Jurkat, Clone E6-1 (cell line): ENCODE results near the gene TSPAN11.

Experiments
- DNase-seq: peaks from one replicate; pipeline ENCODE4 v3.0.0-alpha.2; 2011; ENCODE audit warnings: low read depth, low spot score
- H3K4me3 ChIP-seq: 2 replicates; pipeline ENCODE4 v1.5.1; 2011; ENCODE audit warnings: mild to moderate bottlenecking, low read length, control low read depth, moderate library complexity

TSPAN11 gene

DNA sequence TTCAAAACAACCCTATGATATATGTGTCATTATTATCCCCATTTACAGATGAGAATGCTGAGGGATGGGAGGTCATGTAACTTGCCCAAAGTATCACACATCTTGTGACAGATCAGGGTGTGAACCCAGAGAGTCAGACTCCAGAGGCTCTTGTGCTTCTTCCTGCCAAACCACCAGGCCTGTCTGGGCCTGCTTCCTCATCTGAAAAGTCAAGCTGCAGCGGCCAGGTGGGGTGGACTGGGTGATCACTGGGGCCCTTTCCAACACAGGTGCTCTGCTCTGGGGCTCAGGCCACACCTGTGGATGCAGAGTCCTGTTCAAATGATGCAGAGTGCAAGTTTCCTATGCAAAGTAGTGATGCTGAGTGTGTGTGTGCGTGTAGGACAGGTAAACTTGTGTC, 26.7 kb downstream of the TSPAN11 start:
- DNase-seq, result no peak
- no peak overlapping the region for H3K4me3 ChIP-seq

DNA sequence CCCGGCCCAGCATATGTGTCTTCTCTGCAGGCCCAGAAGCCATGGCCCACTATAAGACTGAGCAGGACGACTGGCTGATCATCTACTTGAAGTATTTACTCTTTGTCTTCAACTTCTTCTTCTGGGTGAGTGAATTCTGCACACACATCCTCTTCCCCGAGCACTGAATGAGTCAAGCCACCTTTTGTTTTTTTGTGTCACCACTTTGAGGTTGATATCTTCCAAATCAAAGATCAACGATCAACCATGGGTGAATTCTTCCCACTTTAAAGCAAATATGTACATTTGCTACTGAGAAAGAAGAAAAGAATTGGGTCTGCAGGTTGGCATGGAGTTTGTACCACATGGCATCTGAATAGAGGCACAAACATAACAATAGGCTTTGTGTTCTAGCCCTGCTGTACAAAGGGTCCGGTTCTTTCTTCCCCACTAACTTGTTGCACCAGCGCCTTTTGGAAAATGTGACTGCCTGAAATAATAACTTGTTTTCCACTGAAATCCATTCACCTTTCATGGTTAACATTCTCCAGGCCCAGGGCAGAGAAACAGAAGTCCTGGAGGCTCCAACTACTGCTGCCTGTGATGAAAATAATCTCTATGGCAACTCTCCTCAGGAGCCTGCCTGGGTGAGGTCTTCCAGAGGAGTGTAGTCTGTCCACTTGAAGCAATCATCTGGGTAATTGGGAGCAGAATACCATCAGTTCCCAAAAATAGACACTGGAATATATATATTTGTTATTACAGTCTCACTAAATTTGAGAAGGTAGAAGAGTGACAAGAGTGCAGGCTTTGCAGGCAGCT, 27.6 kb downstream of the TSPAN11 start:
- H3K4me3 ChIP-seq, result no peak overlapping the region
- DNase-seq, result peak; percentile 66

GRCh38 chr12:30955214-30955613, 28.7 kb downstream of the TSPAN11 start:
- no peak for DNase-seq
- no peak overlapping the region for H3K4me3 ChIP-seq

- no peak overlapping the region for H3K4me3 ChIP-seq
- DNase-seq, result no peak
Observed at GRCh38 chr12:30959110-30959710, 32.7 kb downstream of the TSPAN11 start.

DNA sequence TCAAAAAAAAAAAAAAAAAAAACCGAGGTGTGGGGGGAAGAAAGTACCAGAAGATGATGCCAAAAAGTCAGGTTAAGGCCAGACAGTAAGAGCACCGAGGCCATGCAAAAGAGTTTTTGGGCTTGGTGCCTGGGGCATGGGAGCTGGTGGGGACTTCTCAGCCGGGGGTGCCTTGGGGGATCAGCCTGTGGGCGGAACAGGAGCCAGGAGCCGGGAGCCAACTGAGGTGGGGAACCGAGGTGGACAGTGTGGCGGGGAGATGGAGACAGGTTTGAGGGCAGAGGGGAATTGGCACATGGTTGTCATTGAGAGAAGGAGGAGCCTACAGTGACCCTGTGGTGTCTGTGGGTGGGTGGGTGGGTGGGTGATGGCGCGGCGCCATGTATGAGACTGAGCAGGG, 33.2 kb downstream of the TSPAN11 start:
- no peak for DNase-seq

DNA sequence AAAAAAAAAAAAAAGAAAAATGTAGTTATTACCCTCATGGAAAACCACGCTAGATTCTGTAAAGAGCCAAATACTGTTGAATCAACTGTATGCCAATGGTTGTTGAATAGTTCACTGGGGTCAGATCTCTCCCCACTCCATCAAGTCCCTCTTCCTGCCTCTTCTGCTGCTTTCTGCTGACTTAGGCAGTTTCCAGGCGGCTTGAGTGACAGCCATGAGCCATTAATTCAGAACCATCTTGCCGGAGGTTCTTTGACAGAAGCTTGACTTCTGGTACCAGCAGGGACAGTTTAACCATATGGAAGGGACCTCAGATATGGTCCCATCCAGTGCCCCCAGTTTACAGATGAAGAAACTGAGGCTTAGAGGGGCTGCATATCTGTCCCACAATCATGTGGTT, 34.5 kb downstream of the TSPAN11 start:
- DNase-seq, result no peak
- no peak overlapping the region for H3K4me3 ChIP-seq

More for the DNA sequence above, 33.2 kb downstream of the TSPAN11 start:
- no peak overlapping the region for H3K4me3 ChIP-seq

DNA sequence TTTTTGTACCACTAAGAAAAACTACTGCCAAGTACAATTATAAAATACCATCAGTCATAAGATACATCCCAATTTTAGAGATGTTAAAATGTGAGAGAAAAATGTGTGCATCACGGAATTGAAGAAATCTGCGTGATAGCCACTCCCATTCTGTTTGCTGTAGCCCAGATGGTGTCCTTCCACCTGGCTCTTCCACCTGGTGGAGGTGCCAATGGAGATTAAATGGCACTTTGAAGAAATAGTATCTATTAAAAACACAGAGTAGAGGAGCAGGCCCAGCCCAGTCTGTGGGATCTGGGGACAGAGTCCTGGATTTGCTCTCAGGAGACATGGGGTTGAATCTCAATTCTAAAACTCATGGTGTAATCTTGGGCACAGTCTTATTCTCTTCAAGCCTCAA, 35.5 kb downstream of the TSPAN11 start:
- H3K4me3 ChIP-seq, result no peak overlapping the region
- DNase-seq, result no peak

- no peak for DNase-seq
- no peak overlapping the region for H3K4me3 ChIP-seq
Observed at GRCh38 chr12:30963709-30964564, 37.4 kb downstream of the TSPAN11 start.

DNA sequence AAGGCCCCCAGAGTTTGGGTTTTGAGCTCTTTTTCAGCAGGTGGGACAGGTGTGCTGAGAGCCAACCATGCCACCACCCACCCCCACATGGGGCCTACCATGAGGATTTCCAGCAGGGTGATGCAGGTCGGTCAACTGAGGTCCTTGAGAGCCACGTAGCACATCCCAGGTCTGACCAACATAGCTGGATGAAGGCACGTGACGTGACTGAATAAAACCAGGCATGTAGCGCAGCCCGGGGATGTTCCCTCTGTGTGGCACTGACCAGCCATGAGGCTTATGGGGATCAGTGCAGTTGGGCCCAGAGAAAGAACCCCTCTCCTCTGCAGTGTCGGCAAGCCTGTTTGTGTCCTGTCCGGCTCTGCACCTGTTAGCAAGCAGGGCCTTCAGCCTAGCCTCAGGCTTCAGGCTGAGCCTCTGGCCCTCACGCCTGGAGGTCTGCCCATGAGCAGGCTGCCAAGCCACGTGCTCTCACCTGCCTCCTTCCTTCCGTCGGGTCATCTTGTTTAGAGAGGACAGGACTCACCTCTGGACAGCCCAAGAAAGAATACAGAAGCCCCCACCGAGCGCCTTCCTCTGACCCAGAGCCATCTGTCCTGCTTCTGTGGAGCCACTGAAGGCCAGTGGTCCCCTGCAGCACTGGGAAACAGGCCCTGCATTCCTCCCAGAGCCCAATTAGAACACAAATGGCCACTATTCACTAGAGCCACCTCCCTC, 38.5 kb downstream of the TSPAN11 start:
- DNase-seq, result no peak
- H3K4me3 ChIP-seq, result no peak overlapping the region

DNA sequence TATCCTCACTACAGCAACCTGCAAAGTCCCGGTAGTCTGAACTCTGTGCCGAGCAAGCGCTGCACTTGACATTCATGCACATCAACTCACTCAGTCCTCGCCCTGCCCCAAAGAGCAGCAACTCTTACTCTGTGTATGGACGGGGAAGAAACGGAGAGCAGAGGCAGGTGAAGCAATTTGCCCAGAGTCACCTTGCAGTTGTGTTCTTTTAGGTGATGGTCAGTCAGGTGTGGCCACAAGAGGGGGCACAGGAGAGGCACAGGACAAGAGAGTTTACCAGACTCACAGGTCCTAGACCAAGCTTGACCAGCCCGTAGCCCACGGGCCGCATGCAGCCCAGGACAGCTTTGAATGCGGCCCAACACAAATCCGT, 39.1 kb downstream of the TSPAN11 start:
- no peak overlapping the region for H3K4me3 ChIP-seq
- no peak for DNase-seq

DNA sequence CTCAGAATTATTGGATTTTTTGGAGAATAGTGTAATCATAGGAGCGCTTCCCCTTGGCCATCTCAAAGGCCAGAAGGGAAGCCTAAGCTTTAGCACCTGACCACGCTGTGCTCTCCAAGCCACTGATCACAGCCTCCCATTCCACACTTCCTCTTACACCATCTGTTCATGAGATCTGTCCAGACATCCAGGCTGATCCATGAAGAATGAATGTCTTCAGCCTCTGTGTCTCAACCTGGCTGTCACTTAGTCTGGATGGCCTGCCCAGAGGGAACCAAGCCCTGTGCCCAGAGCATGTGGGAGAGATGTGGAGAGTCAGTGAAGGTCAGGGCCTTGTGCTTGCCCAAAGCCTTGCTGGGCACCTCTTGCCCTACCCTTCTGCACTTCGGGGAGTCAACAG, 40.5 kb downstream of the TSPAN11 start:
- no peak for DNase-seq
- no peak overlapping the region for H3K4me3 ChIP-seq

DNA sequence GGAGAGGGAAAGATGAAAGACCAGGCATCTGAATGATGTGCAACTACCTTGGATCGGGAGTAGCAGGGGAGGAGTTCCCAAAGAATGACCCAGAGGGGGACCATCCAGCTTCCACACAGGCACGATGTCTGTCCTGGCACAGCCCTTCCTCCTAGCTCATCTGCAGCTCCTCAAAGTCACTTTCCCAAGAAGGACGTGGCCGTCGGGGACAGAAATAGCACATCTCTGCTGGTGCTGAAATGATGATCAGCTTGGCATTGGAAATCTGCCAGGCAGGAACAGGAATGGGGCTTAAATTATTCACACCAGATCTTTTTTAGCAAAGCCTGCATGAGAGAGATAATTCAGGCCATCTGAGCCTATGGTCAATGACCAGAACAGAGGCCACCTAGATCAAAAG, 41.7 kb downstream of the TSPAN11 start:
- no peak overlapping the region for H3K4me3 ChIP-seq
- DNase-seq, result no peak

DNA sequence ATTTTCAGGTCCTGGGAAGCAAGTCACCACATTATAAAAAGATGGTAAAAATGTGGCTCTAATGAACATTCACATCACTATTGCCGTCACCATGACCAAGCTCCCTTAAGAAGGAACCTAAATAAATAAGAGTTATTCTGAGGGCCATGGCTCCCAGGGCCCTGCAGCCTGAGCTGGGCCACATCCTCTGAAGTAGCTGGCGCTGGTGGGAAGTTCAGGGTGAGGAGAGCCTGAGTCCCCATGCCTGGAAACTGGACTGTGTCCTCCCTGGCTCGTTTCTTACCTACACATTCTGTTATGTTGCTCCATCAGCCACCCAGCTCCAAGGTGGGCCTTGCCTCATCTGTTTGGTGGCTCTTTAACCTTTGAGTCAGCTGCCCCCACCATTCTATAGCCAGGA, 42.5 kb downstream of the TSPAN11 start:
- H3K4me3 ChIP-seq, result no peak overlapping the region
- DNase-seq, result no peak

GRCh38 chr12:30969606-30970395, 43.3 kb downstream of the TSPAN11 start:
- no peak overlapping the region for H3K4me3 ChIP-seq
- DNase-seq, result no peak

- DNase-seq, result no peak
- H3K4me3 ChIP-seq, result no peak overlapping the region
Observed at GRCh38 chr12:30970559-30971197, 44.1 kb downstream of the TSPAN11 start.

- no peak for DNase-seq
- H3K4me3 ChIP-seq, result no peak overlapping the region
Observed at GRCh38 chr12:30972035-30972434, 45.5 kb downstream of the TSPAN11 start.

GRCh38 chr12:30973175-30973574, 46.6 kb downstream of the TSPAN11 start:
- no peak for DNase-seq
- H3K4me3 ChIP-seq, result no peak overlapping the region

DNA sequence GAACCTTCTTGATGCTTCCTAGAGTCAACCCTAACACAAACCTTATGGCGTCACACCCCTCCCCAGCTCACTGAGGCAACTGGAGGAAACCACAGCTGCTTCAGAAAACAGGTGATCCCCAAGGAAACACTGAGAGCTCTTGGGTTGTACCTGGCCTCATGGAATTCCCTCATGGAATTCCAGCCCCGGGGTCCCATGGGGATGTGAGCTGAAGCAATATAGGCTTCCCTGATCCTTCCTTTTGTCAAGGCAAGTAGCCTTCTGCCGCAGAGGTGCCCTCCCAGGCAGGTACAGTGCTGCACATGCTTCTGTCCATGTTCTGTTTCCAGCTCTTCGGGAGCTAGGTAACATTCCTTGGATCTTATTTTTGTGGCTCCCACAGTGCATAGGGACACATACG, 47.3 kb downstream of the TSPAN11 start:
- DNase-seq, result no peak
- no peak overlapping the region for H3K4me3 ChIP-seq
